HEK293 (cell line): Measurements from ENCODE around the gene NOVA2.
A peak's percentile ranks its signal among the peaks of the same experiment; 100 is the strongest.

Source experiments
- AEBP2 ChIP-seq: fragments of 450-650 bp; formaldehyde crosslinking; IDR thresholded peaks from 2 replicates; pipeline ENCODE4 v1.5.1; 2016; ENCODE audit warnings: missing biosample characterization, missing genetic modification characterization, borderline replicate concordance
- FEZF1 ChIP-seq: fragments of 450-650 bp; formaldehyde crosslinking; IDR thresholded peaks from 2 replicates; pipeline ENCODE4 v1.5.1; 2016; ENCODE audit warnings: missing biosample characterization, missing genetic modification characterization
- GLI2 ChIP-seq: fragments of 450-650 bp; formaldehyde crosslinking; IDR thresholded peaks from 2 replicates; pipeline ENCODE4; 2017; ENCODE audit warnings: missing biosample characterization, missing genetic modification characterization, low read depth, borderline replicate concordance
- GLIS2 ChIP-seq: fragments of 450-650 bp; formaldehyde crosslinking; IDR thresholded peaks from 2 replicates; pipeline ENCODE4 v1.5.1; 2016; ENCODE audit warnings: missing biosample characterization, missing genetic modification characterization
- KLF17 ChIP-seq: fragments of 450-650 bp; formaldehyde crosslinking; IDR thresholded peaks from 2 replicates; pipeline ENCODE4 v1.5.1; 2016; ENCODE audit warnings: missing biosample characterization, missing genetic modification characterization
- KLF8 ChIP-seq: fragments of 450-650 bp; formaldehyde crosslinking; IDR thresholded peaks from 2 replicates; pipeline ENCODE4 v1.5.1; 2016; ENCODE audit warnings: missing biosample characterization, missing genetic modification characterization
- KLF9 ChIP-seq: fragments of 450-650 bp; formaldehyde crosslinking; IDR thresholded peaks from 2 replicates; pipeline ENCODE4 v1.5.1; 2016; ENCODE audit warnings: missing biosample characterization, missing genetic modification characterization, low read depth
- OSR2 ChIP-seq: fragments of 450-650 bp; formaldehyde crosslinking; IDR thresholded peaks from 2 replicates; pipeline ENCODE4 v1.5.1; 2016; ENCODE audit warnings: missing biosample characterization, missing genetic modification characterization
- PRDM10 ChIP-seq: fragments of 450-650 bp; formaldehyde crosslinking; IDR thresholded peaks from 2 replicates; pipeline ENCODE4 v1.5.1; 2016; ENCODE audit warnings: missing biosample characterization, missing genetic modification characterization
- SALL2 ChIP-seq: fragments of 450-650 bp; formaldehyde crosslinking; IDR thresholded peaks from 2 replicates; pipeline ENCODE4 v1.5.0; 2017; ENCODE audit warnings: missing biosample characterization, mild to moderate bottlenecking, missing genetic modification characterization, borderline replicate concordance
- SCRT1 ChIP-seq: fragments of 450-650 bp; formaldehyde crosslinking; IDR thresholded peaks from 2 replicates; pipeline ENCODE4 v1.5.1; 2016; ENCODE audit warnings: missing biosample characterization, missing genetic modification characterization, borderline replicate concordance
- SP7 ChIP-seq: fragments of 450-650 bp; formaldehyde crosslinking; IDR thresholded peaks from 2 replicates; pipeline ENCODE4 v1.5.1; 2016; ENCODE audit warnings: missing biosample characterization, missing genetic modification characterization
- ZBTB6 ChIP-seq: fragments of 450-650 bp; formaldehyde crosslinking; IDR thresholded peaks from 2 replicates; pipeline ENCODE4 v1.5.1; 2017; ENCODE audit warnings: missing biosample characterization, missing genetic modification characterization
- ZBTB7A ChIP-seq: fragments of 450-650 bp; formaldehyde crosslinking; IDR thresholded peaks from 2 replicates; pipeline ENCODE4 v1.5.1; 2016; ENCODE audit warnings: low read depth, missing biosample characterization, missing genetic modification characterization
- ZBTB8A ChIP-seq: fragments of 450-650 bp; formaldehyde crosslinking; IDR thresholded peaks from 2 replicates; pipeline ENCODE4 v1.5.1; 2016; ENCODE audit warnings: missing biosample characterization, missing genetic modification characterization
- ZFHX2 ChIP-seq: fragments of 450-650 bp; formaldehyde crosslinking; conservative IDR thresholded peaks from 2 replicates; pipeline ENCODE4 v1.5.1; 2016; ENCODE audit warnings: missing biosample characterization, missing genetic modification characterization
- ZNF155 ChIP-seq: fragments of 450-650 bp; formaldehyde crosslinking; IDR thresholded peaks from 2 replicates; pipeline ENCODE4 v1.5.1; 2016; ENCODE audit warnings: missing biosample characterization, missing genetic modification characterization
- ZNF16 ChIP-seq: fragments of 450-650 bp; formaldehyde crosslinking; IDR thresholded peaks from 2 replicates; pipeline ENCODE4 v1.5.1; 2016; ENCODE audit warnings: low read depth, missing biosample characterization, missing genetic modification characterization
- ZNF2 ChIP-seq: fragments of 450-650 bp; formaldehyde crosslinking; IDR thresholded peaks from 2 replicates; pipeline ENCODE4 v1.5.1; 2016; ENCODE audit warnings: missing biosample characterization, missing genetic modification characterization
- ZNF292 ChIP-seq: fragments of 450-650 bp; formaldehyde crosslinking; IDR thresholded peaks from 2 replicates; pipeline ENCODE4 v1.5.1; 2016; ENCODE audit warnings: low read depth, missing biosample characterization, missing genetic modification characterization, borderline replicate concordance
- ZNF398 ChIP-seq: fragments of 450-650 bp; formaldehyde crosslinking; IDR thresholded peaks from 2 replicates; pipeline ENCODE4 v1.5.1; 2017; ENCODE audit warnings: missing biosample characterization, missing genetic modification characterization
- ZNF449 ChIP-seq: fragments of 450-650 bp; formaldehyde crosslinking; IDR thresholded peaks from 2 replicates; pipeline ENCODE4 v1.5.1; 2017; ENCODE audit warnings: missing biosample characterization, mild to moderate bottlenecking, missing genetic modification characterization, moderate library complexity
- ZNF48 ChIP-seq: fragments of 450-650 bp; formaldehyde crosslinking; IDR thresholded peaks from 2 replicates; pipeline ENCODE4 v1.5.1; 2016; ENCODE audit warnings: missing biosample characterization, missing genetic modification characterization
- ZNF560 ChIP-seq: fragments of 450-650 bp; formaldehyde crosslinking; IDR thresholded peaks from 2 replicates; pipeline ENCODE4 v1.5.1; 2017; ENCODE audit warnings: missing biosample characterization, missing genetic modification characterization, borderline replicate concordance
- ZNF610 ChIP-seq: fragments of 450-650 bp; formaldehyde crosslinking; IDR thresholded peaks from 2 replicates; pipeline ENCODE4 v1.5.1; 2016; ENCODE audit warnings: missing biosample characterization, missing genetic modification characterization, borderline replicate concordance
- ZNF621 ChIP-seq: fragments of 450-650 bp; formaldehyde crosslinking; IDR thresholded peaks from 2 replicates; pipeline ENCODE4 v1.5.1; 2017; ENCODE audit warnings: missing biosample characterization, missing genetic modification characterization
- ZNF626 ChIP-seq: fragments of 450-650 bp; sonication (Bioruptor Pico); formaldehyde crosslinking; IDR thresholded peaks from 2 replicates; pipeline ENCODE4 v1.5.1; 2018; ENCODE audit warnings: missing biosample characterization, missing genetic modification characterization, inconsistent platforms
- ZSCAN18 ChIP-seq: fragments of 450-650 bp; formaldehyde crosslinking; IDR thresholded peaks from 2 replicates; pipeline ENCODE4 v1.5.1; 2016; ENCODE audit warnings: missing biosample characterization, missing genetic modification characterization

The NOVA2 gene

GRCh38 chr19:45999653-46000121, 26.0 kb upstream of the NOVA2 start (continued):
- 0 out of 2 replicates have a peak, but pooled peaks have one; percentile 59 for TF ChIP-seq ZNF2 (tag by site-specific recombination)
- TF ChIP-seq ZNF449 (tag by site-specific recombination): no peak
- no peak for TF ChIP-seq ZNF626 (tag by site-specific recombination)
- TF ChIP-seq ZNF398 (tag by site-specific recombination): peak; percentile 65
- TF ChIP-seq ZNF48 (tag by site-specific recombination): no peak
- no peak for TF ChIP-seq ZNF155
- TF ChIP-seq KLF9 (tag by site-specific recombination): peak; percentile 83
- TF ChIP-seq KLF17 (tag by site-specific recombination): peak; percentile 96
- no peak for TF ChIP-seq ZNF16
- TF ChIP-seq ZNF560 (tag by site-specific recombination): no peak
- no peak for TF ChIP-seq AEBP2
- no peak for TF ChIP-seq FEZF1 (tag by site-specific recombination)
- peak; percentile 68 for TF ChIP-seq GLIS2 (tag by site-specific recombination)
- peak; percentile 96 for TF ChIP-seq PRDM10
- TF ChIP-seq OSR2: no peak
- no peak for TF ChIP-seq ZBTB7A (tag by site-specific recombination)
- TF ChIP-seq ZSCAN18: 0 out of 2 replicates have a peak, but pooled peaks have one; percentile 76
- TF ChIP-seq SP7: peak; percentile 94
- TF ChIP-seq SCRT1: no peak
- no peak for TF ChIP-seq ZNF610 (tag by site-specific recombination)
- TF ChIP-seq ZNF621 (tag by site-specific recombination): no peak
- TF ChIP-seq ZNF292 (tag by site-specific recombination): no peak
- peak; percentile 88 for TF ChIP-seq ZFHX2
- TF ChIP-seq KLF8 (tag by site-specific recombination): peak; percentile 80
- no peak for TF ChIP-seq GLI2
- TF ChIP-seq ZBTB8A (tag by site-specific recombination): no peak
- TF ChIP-seq SALL2 (tag by site-specific recombination): no peak
- no peak for TF ChIP-seq ZBTB6
